Muscle layer of duodenum (tissue), 2 donors: ENCODE results near the gene SETDB1.

Experiments used
- H3K27ac ChIP-seq: one replicate; pipeline ENCODE4 v1.7.0; 2013; ENCODE audit warnings: mild to moderate bottlenecking, low read length
- H3K27me3 ChIP-seq: one replicate; pipeline ENCODE4 v1.7.0; 2013; ENCODE audit warnings: low read depth, mild to moderate bottlenecking, control low read depth, low read length
- H3K36me3 ChIP-seq, 2 donors: one replicate each; pipeline ENCODE4 v1.7.0; 2013; ENCODE audit warnings: low read length in 2 of 2, control low read depth in 1 of 2, mild to moderate bottlenecking in 1 of 2; ENCODE audit not compliant: insufficient read depth in 2 of 2, control insufficient read depth in 1 of 2
- H3K4me1 ChIP-seq, 2 donors: one replicate each; pipeline ENCODE4 v1.7.0; 2013; ENCODE audit warnings: low read length in 2 of 2, mild to moderate bottlenecking in 2 of 2, control low read depth in 1 of 2, moderate library complexity in 1 of 2; ENCODE audit not compliant: insufficient read depth in 2 of 2, control insufficient read depth in 1 of 2
- H3K4me3 ChIP-seq, 2 donors: one replicate each; pipeline ENCODE4 v1.7.0; 2013; ENCODE audit warnings: low read length in 2 of 2, low read depth in 1 of 2, mild to moderate bottlenecking in 1 of 2
- H3K9me3 ChIP-seq, 2 donors: one replicate each; pipeline ENCODE4 v1.7.0; 2013; ENCODE audit warnings: low read length in 2 of 2, control low read depth in 1 of 2, mild to moderate bottlenecking in 1 of 2; ENCODE audit not compliant: control insufficient read depth in 1 of 2
- donor health status: healthy.

SETDB1 gene

GRCh38 chr1:150967936-150968335, 41.8 kb downstream of the SETDB1 start:
- Histone ChIP-seq H3K27me3 (no peaks in the 10 kb centered on the region), H3K9me3 (no peaks in the 10 kb centered on the region), H3K36me3 (peaks cover 47 to 55% of the 10 kb centered on the region in 2 donors), H3K27ac (no peak overlapping the region), H3K4me3 (no peak overlapping the region), H3K4me1 (peaks cover 27 to 34% of the 10 kb centered on the region in 2 donors)

- peaks cover 42 to 51% of the 10 kb centered on the region in 2 donors for H3K36me3 ChIP-seq
- H3K4me1 ChIP-seq = peaks cover 33 to 39% of the 10 kb centered on the region in 2 donors
- H3K4me3 ChIP-seq = no peak overlapping the region
- H3K9me3 ChIP-seq = no peaks in the 10 kb centered on the region
- no peaks in the 10 kb centered on the region for H3K27me3 ChIP-seq
- no peak overlapping the region for H3K27ac ChIP-seq
Measured at GRCh38 chr1:150968491-150968890, 42.3 kb downstream of the SETDB1 start.

GRCh38 chr1:150969626-150970025, 43.5 kb downstream of the SETDB1 start:
- no peaks in the 10 kb centered on the region for H3K27me3 ChIP-seq
- peaks cover 36 to 39% of the 10 kb centered on the region in 2 donors for H3K36me3 ChIP-seq
- peaks cover 33 to 39% of the 10 kb centered on the region in 2 donors for H3K4me1 ChIP-seq
- no peak overlapping the region for H3K4me3 ChIP-seq
- H3K27ac ChIP-seq = no peak overlapping the region
- no peaks in the 10 kb centered on the region for H3K9me3 ChIP-seq

GRCh38 chr1:150970808-150971582, 44.8 kb downstream of the SETDB1 start:
- H3K27ac ChIP-seq = peak overlapping the region; percentile 32
- peaks cover 29% of the 10 kb centered on the region in 2 donors for H3K36me3 ChIP-seq
- peak overlapping the region; percentile 23 to 42 for H3K4me3 ChIP-seq
- no peaks in the 10 kb centered on the region for H3K27me3 ChIP-seq
- H3K4me1 ChIP-seq = peaks cover 33 to 39% of the 10 kb centered on the region in 2 donors
- H3K9me3 ChIP-seq = no peaks in the 10 kb centered on the region

GRCh38 chr1:150971583-150972416, 45.6 kb downstream of the SETDB1 start:
- H3K36me3 ChIP-seq = peaks cover 21% of the 10 kb centered on the region in 2 donors
- H3K4me1 ChIP-seq = peaks cover 33 to 39% of the 10 kb centered on the region in 2 donors
- H3K4me3 ChIP-seq = peak overlapping the region; percentile 23 to 87
- H3K9me3 ChIP-seq = no peaks in the 10 kb centered on the region
- no peaks in the 10 kb centered on the region for H3K27me3 ChIP-seq
- peak overlapping the region; percentile 77 for H3K27ac ChIP-seq

GRCh38 chr1:150972417-150972940, 46.3 kb downstream of the SETDB1 start:
- peaks cover 14% of the 10 kb centered on the region in 2 donors for H3K36me3 ChIP-seq
- peak overlapping the region; percentile 78 to 87 for H3K4me3 ChIP-seq
- no peaks in the 10 kb centered on the region for H3K27me3 ChIP-seq
- peak overlapping the region; percentile 77 for H3K27ac ChIP-seq
- H3K4me1 ChIP-seq = peaks cover 35 to 39% of the 10 kb centered on the region in 2 donors
- no peaks in the 10 kb centered on the region for H3K9me3 ChIP-seq

GRCh38 chr1:150973258-150973835, 47.2 kb downstream of the SETDB1 start:
- Histone ChIP-seq H3K27ac (peak overlapping the region; percentile 77), H3K4me1 (peaks cover 36 to 39% of the 10 kb centered on the region in 2 donors), H3K27me3 (no peaks in the 10 kb centered on the region), H3K9me3 (no peaks in the 10 kb centered on the region), H3K36me3 (peaks cover 5% of the 10 kb centered on the region in 2 donors), H3K4me3 (peak overlapping the region; percentile 78 to 87)

GRCh38 chr1:150973836-150974579, 47.8 kb downstream of the SETDB1 start:
- Histone ChIP-seq H3K9me3 (no peaks in the 10 kb centered on the region), H3K27me3 (no peaks in the 10 kb centered on the region), H3K36me3 (no peaks in the 10 kb centered on the region), H3K27ac (peak overlapping the region; percentile 77), H3K4me3 (peak overlapping the region; percentile 78 to 87), H3K4me1 (peaks cover 36 to 41% of the 10 kb centered on the region in 2 donors)

- H3K4me1 ChIP-seq = peaks cover 39 to 41% of the 10 kb centered on the region in 2 donors
- no peaks in the 10 kb centered on the region for H3K27me3 ChIP-seq
- peak within 1 kb of the TSS; percentile 77 for H3K27ac ChIP-seq
- no peaks in the 10 kb centered on the region for H3K9me3 ChIP-seq
- H3K36me3 ChIP-seq = no peaks in the 10 kb centered on the region
- H3K4me3 ChIP-seq = peak within 1 kb of the TSS; percentile 78 to 87
Measured at GRCh38 chr1:150974580-150975478, 48.7 kb downstream of the SETDB1 start, which contains the start of gene CERS2. TSS of gene CERS2 (minus strand) at chr1:150974835. CDS start at chr1:150969090, 5,745 bp downstream.

GRCh38 chr1:150976401-150976821, 50.2 kb downstream of the SETDB1 start:
- Histone ChIP-seq H3K27me3 (no peaks in the 10 kb centered on the region), H3K27ac (no peak overlapping the region), H3K4me3 (no peak overlapping the region), H3K9me3 (no peaks in the 10 kb centered on the region), H3K4me1 (peaks cover 26 to 28% of the 10 kb centered on the region in 2 donors), H3K36me3 (no peaks in the 10 kb centered on the region)
